ENCODE data around the gene GREB1.

GREB1 gene, protein sequence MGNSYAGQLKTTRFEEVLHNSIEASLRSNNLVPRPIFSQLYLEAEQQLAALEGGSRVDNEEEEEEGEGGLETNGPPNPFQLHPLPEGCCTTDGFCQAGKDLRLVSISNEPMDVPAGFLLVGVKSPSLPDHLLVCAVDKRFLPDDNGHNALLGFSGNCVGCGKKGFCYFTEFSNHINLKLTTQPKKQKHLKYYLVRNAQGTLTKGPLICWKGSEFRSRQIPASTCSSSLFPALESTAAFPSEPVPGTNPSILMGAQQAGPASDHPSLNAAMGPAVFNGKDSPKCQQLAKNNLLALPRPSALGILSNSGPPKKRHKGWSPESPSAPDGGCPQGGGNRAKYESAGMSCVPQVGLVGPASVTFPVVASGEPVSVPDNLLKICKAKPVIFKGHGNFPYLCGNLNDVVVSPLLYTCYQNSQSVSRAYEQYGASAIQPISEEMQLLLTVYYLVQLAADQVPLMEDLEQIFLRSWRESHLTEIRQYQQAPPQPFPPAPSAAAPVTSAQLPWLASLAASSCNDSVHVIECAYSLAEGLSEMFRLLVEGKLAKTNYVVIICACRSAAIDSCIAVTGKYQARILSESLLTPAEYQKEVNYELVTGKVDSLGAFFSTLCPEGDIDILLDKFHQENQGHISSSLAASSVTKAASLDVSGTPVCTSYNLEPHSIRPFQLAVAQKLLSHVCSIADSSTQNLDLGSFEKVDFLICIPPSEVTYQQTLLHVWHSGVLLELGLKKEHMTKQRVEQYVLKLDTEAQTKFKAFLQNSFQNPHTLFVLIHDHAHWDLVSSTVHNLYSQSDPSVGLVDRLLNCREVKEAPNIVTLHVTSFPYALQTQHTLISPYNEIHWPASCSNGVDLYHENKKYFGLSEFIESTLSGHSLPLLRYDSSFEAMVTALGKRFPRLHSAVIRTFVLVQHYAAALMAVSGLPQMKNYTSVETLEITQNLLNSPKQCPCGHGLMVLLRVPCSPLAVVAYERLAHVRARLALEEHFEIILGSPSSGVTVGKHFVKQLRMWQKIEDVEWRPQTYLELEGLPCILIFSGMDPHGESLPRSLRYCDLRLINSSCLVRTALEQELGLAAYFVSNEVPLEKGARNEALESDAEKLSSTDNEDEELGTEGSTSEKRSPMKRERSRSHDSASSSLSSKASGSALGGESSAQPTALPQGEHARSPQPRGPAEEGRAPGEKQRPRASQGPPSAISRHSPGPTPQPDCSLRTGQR (N-terminal part only)

DNA sequence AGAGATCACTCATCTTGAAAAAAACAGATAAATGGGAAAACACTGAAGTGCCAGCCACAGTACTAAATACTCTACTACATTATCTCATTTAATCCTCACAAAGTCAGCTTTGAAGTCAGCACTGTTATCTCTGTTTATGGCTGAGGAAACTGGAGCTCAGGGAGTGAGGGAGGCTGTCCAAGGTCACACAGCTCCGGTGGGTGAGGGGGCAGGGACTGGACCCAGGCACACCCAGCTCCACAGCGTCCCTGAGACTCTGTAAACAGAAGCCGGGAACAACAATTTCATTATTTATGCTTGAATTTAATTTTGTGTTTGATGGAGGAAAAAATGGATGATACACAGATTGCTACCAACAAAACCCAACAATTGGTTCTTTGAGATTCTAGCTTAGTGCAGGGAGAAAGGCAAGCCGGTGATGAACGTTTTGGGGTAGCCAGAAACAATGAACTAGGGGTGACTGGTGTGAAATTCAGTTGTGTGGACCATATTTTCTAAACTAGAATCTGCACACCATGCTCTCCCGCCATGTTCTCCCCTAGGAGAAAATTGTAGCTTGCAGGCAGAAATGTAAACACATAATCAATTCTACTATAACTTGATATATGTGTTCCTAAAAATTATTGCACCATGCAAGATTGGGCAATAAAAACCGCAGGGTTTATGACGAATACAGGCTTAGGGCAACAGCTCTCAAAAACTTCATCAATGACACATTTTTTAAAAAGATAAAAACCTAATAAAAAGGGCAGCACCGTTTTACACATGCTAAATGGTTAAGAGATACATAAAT, at the start of gene GREB1:
Gene GREB1, plus strand, starts transcription at position 768 of the 793 bp plus-strand sequence. CDS start 22,570 bp downstream, outside the sequence.
- DNase-seq, result no peak

DNA sequence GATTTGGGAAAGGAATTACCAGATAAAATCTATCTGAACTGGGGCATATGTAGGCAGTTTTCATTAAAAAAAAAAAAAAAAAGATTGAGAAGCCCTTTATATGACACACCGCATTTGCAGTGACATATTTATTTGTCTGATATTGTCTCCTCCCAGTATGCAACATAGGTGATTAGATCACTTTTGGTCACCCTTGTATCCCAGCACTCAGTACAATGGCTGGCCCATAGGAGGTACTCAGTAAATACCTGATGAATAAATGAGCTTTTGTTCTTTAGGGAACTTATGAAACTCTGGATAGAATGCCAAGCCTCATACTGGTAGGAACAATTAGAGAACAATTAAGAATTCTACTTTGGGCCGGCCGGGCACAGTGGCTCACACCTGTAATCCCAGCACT, 45.0 kb upstream of the GREB1 start:
- DNase-seq, result no peak

DNA sequence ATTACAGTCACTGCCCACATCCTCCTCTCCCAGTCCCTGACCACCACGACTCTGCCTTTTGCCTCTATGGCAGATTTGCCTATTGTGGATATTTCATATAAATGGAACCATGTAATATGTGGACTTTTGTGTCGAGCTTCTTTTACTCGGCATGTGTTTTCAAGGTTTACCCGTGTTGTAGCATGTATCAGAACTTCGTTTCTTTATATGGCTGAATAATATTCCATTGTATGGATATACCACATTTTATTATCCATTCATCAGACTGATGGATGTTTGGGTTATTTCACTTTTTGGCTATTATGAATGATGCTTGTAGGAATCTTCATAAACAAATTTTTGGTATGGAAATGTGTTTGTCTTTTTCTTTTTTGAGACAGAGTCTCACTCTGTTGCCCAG, 43.7 kb upstream of the GREB1 start:
- DNase-seq, result no peak

DNA sequence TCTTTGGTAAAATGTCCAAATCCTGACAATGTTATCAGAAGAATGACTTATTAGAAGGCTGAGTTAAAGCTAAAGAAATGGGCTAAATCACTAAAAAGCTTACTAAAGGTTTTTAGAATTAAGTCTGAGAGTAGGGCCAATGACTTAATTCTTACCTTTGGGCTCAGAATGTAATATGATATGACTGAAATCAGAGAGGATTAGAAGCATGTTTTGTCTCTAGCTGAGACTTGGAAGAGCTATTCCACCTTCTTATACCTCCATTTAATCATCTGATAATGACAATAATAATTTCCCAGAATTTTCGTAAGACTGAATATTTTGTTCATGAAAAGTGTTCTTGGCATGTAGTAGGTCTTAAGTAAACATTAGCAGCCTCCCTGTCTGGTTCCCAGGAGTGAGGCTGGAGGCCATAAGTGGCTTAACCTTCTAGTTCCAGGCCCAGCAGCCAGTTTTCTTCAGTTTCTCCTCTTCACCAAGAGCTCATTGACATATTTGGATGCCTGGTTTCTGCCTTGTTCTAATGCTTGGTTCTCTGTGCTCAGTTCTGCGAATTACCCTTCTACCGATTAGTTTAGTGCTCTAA, 42.4 kb upstream of the GREB1 start:
- DNase-seq, result no peak

DNA sequence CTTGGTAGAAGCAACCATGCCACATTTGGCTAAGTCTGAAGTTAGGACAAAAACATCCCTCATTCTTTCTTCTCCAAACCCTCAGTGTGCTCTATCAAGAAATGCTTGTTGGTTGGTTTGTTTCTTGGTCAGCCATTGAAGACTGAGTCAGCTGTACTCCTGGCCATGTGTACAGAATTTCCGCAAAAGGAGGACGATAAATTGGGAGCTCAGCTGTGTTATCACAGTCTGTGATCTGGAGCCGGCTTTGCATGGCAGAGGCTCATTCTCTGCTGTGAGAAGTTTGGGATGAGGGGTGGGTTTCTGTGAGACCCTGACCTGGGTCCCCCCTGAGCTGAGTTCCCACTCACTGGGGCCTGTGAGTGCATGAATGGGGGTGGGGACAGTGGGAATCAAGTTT, 41.6 kb upstream of the GREB1 start:
- no peak for DNase-seq

DNA sequence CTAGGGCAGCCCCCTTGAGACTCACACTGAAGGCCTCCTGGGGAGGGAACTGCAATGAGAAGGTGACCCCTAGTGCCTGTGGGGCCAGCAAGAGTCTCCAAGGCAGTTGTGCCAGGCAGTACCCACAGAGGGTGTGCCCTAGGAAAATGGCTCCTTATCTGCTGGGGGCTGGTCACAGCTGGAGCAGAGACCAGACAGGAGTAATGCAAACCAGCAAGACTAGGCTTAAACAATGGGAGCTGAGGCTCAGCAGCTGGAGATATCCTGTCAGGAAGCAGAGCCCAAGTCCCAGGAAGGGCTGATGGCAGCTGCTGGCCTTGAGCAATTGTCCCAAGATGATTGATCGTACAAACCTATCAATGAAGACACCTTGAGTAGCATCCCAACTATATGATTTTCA, 41.1 kb upstream of the GREB1 start:
- no peak for DNase-seq

DNA sequence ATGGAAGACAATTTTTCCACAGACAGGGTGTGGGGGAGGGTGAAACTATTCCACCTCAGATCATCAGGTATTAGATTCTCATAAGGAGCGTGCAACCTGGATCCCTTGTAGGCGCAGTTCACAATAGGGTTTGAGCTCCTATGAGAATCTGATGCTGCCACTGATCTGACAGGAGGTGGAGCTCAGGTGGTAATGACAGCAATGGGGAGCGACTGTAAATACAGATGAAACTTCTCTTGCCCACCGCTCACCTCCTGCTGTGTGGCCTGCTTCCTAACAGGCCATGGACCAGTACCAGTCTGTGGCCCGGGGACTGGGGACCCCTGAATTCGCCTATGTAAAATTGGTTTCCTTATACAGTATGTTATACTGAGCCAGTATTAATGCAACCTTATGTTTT, 40.6 kb upstream of the GREB1 start:
- DNase-seq, result no peak

DNA sequence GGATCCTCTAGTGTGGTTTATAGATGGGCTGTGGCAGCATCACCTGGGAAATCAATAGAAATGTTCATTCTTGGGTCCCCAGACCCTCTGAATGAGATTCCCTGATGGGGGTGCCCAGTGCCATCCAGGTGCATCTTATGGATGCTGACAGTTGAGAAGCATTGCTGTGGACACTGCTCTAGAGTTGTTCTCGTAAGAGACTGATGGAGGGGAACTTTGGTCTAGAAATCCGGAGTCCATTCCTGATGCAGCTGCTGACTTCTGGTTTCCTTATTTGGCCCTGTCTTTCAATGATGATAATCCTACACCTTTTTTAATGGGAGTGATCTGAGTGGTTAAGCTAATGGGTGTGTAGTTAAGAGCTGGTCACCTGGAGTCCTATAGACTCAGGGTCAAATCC, 39.5 kb upstream of the GREB1 start:
- DNase-seq, result no peak

DNA sequence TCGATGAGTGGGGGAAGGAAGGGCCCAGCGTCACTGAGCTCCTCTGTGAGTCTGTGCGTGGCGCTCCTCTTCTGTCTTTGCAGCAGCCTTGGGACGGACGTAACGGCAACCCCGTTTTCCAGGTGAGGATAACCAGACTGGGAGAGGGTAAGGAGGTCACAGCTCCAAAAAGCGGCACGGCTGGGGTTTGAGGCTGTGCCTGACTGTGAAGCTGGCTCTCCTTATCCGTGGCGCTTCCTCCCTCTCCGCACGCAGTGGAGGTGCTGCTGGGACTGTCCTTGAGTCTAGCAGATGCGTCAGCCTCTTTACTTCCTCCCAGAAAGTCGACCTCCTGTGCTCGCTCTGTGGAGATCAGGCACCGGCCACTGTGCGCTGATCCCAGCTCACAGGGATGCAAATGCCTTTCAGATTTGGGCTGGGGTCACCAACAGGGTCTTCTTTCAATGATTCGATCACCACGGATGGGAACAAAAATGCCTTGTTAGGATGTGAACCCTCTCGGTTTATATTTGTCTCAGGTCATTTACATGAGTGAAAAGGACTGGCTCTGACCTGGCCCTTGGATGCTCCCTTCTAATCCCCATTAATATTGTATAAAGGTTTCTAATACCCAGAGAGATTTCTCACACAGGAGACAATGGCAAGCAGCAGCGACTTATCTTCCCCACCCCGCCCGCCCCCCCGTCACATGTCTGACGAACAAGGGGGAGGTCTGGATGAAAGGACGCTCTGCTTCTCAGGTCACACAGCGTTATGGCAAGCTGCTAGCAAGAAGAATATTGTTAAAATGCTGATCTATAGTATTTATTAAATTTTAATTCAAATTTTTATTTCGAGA, 37.8 kb upstream of the GREB1 start:
- DNase-seq, result no peak

DNA sequence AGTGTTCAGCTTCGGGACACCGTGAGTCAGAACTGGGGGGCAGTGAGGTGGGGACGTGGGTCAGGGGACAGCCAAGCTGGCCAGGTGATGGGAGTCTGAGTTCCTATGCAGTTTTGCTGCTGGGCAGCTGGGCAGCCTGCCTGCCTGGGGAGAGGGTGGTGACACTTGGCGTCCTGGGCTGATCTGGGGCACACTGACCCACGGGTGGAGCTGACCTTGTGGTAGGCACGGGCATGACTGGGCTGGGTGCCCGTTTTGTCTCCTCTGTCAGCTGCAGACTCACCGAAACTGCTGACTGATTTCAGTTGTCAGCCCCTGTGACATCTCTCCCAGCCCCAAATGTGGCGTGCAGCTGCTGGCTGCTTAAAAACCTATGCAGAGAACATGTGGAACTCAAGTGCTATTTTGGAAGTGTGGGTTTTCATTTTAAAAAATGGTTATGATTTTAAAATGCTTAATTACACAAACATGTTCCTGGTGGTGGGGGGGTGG, 35.3 kb upstream of the GREB1 start:
- no peak for DNase-seq

DNA sequence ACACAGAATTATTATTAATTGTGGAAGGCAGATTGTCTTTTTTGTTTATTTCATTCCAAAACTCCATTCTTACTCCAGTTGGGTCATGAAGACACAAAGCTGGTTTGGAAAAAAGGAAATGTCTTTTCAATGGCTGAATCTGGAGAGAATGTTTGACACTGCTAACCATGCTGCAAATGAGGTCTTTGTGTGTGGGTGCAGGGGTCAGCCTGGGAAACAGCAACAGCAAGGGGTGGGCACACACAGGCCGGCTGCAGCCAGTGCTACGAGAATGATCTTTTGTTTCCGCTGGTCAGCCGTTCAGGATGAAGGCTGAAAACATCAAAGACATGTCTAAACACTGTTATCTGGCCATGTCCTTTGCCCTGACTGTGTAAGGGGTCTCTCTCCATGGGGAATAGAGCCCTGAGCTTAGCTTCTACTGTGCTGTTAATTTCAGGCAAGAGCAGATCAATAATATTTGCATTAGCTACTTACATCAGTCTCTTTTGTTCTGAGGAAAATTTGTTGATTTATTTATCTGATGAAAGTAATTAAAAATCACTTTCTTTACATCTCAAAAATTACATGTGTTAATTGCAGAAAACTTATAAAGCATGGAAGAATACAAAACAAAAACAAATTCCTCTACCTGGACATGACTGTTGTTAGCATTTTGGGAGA, 34.6 kb upstream of the GREB1 start:
- no peak for DNase-seq

DNA sequence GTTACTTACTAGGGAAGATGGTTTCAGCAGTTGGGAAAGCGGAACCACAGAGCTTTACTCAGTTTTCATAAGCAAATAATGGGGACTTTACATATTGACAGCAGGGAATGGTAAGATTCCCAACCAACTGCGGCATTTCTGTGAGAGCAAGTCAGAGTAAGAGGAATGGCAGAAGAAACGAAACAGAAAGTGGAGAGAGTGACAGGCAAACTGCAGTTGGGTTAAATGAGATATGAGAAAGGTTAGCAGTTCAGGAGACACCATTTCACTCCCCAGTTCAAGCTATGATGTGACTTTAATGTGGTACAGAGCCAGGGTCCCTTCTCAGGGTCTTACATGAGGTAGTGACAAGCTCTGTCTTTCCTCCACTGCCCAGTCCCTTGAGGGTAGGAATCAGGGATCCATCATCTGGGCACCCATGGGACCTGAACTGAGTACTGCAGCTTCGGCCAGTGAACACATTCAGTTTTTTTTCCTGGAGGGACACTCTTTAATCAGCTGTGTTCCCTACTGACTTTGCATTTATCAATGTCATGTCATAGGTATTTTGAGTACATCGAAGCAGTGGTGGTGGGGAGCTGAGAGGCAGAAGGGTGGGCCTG, 33.0 kb upstream of the GREB1 start:
- DNase-seq, result no peak

DNA sequence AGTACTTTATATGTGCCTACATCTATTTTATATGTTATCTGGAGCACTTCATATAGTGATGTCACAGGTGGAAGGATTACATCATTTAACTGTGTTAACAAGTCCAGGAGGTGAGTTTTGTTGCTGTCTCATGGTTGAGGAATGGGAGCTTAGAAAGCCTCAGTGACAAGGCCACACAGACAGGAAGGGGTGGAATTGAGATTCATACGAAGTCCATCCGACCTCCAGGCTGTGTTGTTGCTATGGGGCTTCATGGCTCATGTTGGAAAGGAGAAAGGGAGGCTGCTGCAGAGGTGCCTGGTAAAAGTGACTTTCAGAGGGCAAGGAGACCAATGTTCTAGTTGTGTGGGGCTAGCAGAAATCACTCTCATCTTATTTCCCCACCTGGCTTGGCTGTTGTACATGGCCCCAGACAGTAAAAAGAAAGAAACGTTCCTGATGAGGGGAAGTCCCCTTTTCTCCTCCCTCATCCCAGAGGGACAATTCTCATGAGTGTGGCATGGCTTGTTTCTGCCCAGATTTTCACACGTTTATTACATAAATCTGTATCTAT, 31.0 kb upstream of the GREB1 start:
- DNase-seq, result no peak

DNA sequence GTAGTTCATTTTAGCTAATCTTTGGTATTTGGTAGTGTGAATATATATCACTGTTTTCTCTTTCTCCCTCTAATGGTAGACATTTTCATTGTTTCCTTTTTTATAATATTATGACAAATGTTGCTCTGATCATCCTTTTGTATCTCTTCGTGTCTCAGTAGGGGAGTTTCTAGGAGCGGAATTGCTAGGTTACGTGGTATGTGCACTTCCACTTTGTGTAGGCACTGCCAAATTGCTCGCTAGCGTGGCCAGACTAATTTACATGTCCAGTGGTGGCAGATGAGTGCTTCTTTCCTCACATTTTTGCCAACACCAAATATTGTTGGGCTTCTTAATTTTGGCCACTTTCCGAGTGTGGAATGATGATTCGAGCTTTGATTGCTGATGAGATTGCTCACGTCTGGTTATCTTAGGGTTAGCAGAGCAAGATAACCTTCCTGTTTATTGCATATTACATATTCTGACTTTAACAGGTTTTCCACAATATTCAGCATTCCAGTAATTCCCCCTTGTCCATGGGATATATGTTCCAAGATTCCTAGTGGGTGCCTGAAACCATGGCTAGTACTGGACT, 30.4 kb upstream of the GREB1 start:
- no peak for DNase-seq

DNA sequence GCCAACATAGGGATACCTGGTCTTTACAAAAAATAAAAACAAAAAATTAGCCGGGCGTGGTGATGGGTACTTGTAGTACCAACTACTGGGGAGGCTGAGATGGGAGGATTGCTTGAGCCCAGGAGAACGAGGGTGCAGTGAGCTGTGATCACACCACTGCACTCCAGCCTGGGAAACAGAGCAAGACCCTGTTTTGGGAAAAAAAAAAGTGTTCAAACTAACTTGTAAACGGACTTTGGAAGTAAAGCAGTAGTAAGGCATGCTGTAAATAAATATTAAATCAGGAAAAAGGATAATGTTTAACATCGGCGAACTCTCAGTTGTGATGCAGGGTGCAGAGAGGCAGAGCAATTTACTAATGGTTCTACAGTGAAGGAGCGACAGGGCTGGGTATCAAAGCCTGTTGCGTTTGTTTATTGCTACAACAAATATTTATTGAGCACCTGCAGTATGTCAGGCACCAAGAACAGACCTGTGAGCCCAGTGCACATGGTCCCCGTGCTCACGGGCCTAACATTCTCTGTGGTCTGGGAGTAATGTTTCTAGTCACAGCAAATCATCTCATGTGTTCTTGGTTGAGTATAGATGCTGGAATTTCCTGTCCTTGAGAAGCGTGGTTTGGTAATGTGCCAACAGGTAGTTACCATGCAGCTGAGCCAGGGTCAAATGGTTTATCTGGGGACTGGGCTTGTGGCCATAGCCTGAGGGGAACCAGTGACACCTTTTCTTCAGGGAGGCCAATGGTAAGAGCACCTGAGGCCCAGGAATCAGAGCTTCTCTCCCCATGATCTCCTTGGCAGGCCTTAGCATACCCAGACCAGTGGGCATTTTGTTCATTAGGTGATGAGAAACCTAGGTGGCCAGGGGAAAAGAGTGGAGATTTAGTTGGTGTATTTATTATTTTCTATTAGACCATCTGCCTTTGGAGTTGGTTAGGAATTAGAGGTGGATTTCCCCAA, 27.9 kb upstream of the GREB1 start:
- DNase-seq, result no peak

DNA sequence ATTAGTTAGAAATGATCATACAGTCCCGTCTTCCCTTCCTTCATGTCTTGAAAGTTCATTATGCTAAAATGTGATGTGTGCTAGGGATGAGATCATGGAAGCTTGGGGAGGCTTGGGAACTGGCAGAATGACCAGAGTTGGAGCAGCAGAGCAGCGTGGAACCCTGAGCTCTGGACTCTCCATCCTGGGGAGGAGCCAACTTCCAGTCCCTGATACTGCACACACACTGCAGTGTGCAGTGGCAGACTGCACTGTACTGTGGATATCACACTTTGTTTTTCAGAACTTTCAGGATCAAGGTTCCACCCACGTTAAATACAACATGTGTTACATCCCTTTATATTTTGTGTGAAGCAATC, 27.3 kb upstream of the GREB1 start:
- DNase-seq, result no peak

DNA sequence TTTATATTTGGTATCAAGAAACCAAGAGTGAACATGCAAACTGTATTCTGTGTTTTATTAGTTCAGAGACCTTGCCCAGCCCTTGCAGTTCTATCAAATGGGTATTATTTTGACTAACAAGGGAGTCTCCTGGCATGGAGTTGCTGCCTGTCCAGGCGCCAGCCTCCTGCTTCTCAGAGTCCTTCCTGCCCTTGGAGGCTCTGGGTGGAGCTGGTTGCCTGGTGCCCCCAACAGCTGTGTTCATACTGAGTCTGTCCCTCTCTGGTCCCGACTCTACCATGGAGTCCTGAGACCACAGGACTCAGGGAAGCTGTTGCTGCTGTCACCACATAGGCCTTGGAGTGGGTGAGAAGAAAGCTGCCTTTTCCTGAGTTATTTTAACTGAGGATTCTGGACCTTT, 26.3 kb upstream of the GREB1 start:
- no peak for DNase-seq

DNA sequence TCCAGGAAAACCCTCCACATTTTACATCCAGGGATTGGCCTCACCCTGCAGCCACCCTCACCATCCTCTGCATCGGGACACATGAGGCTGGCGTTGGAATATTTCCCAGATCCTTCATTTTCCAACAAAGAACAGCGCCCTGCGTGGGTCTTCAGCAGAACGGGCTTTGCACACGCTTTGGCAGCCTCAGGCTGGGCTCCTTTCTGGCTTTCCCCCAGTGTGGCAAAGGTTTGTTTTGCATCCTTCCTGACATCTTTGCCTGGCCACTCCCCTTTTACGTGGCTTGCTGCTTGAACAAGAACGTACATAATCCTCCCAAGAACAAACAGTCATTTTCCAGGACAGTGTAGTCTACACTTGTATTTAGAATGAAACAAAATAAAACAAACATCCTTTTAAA, 25.6 kb upstream of the GREB1 start:
- no peak for DNase-seq

All from cortex of kidney (tissue), 1 donor.